GM12891 (cell line): Measurements from ENCODE around the gene RPS6KA1.

Source experiments
- PAX5 ChIP-seq: IDR thresholded peaks from 2 replicates; pipeline ENCODE4 v1.6.1; 2011; ENCODE audit warnings: low read length, moderate library complexity, mild to moderate bottlenecking; ENCODE audit not compliant: insufficient read depth, severe bottlenecking
- POLR2A ChIP-seq: IDR thresholded peaks from 2 replicates; pipeline ENCODE4 v1.6.1; 2011; ENCODE audit warnings: low read depth, low read length, control low read depth
- POLR2AphosphoS5 ChIP-seq: IDR thresholded peaks from 2 replicates; pipeline ENCODE4 v1.6.1; 2011; ENCODE audit warnings: low read depth, low read length, control low read depth
- SPI1 ChIP-seq: IDR thresholded peaks from 2 replicates; pipeline ENCODE4 v1.6.1; 2011; ENCODE audit warnings: low read depth, low read length, control low read depth
- TAF1 ChIP-seq: IDR thresholded peaks from 2 replicates; pipeline ENCODE4 v1.6.1; 2011; ENCODE audit warnings: low read depth, low read length, control low read depth

DNA sequence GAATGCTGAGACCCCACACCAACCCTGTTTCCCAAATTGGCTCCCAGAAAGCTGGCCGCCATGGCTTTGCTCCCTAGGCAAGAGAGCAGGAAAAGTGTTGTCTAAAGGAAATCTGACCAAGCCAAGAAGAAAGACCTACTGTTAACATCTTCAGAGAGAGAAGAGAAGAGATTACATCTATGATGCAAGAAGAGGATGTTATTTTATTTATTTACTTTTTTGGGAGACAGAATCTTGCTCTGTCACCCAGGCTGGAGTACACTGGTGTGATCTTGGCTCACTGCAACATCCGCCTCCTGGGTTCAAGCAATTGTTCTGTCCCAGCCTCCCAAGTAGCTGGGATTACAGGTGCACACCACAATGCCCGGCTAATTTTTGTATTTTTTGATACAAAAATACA lies 35.6 kb upstream of the RPS6KA1 start:
- TF ChIP-seq TAF1 = no peak
- TF ChIP-seq POLR2A = no peak
- no peak for TF ChIP-seq POLR2AphosphoS5
- no peak for TF ChIP-seq SPI1
- TF ChIP-seq PAX5 = no peak
